MM.1S (cell line): Measurements from ENCODE around the gene POLR3F.
A peak's percentile ranks its signal among the peaks of the same experiment; 100 is the strongest.

Source experiments
- DNase-seq: peaks from one replicate; pipeline ENCODE4 v3.0.0-alpha.2; 2015
- H2AFZ ChIP-seq: fragments of 300-600 bp; sonication (generic); 2 replicates; pipeline ENCODE4 v1.6.0; 2016; ENCODE audit warnings: antibody characterized with exemption, low read length
- H3F3A ChIP-seq: fragments of 300-600 bp; sonication (generic); 2 replicates; pipeline ENCODE4 v1.6.1; 2016; ENCODE audit warnings: mild to moderate bottlenecking, antibody characterized with exemption, low read length, moderate library complexity, mixed read lengths; ENCODE audit not compliant: insufficient read depth
- H3K27ac ChIP-seq: fragments of 300-600 bp; sonication (generic); 2 replicates; pipeline ENCODE4 v1.5.1; 2016; ENCODE audit warnings: mild to moderate bottlenecking, low read length
- H3K27me3 ChIP-seq: fragments of 300-600 bp; sonication (generic); replicated peaks from 2 replicates; pipeline ENCODE4 v1.6.0; 2016; ENCODE audit warnings: low read length; ENCODE audit not compliant: insufficient read depth
- H3K36me3 ChIP-seq: fragments of 300-600 bp; sonication (generic); replicated peaks from 2 replicates; pipeline ENCODE4 v1.6.1; 2016; ENCODE audit warnings: mild to moderate bottlenecking, low read length, mixed read lengths; ENCODE audit not compliant: insufficient read depth
- H3K4me1 ChIP-seq: fragments of 300-600 bp; sonication (generic); 2 replicates; pipeline ENCODE4 v1.6.1; 2016; ENCODE audit warnings: low read length, mixed read lengths
- H3K4me2 ChIP-seq: fragments of 300-600 bp; sonication (generic); 2 replicates; pipeline ENCODE4 v1.6.0; 2016; ENCODE audit warnings: low read depth, low read length
- H3K4me3 ChIP-seq: fragments of 300-600 bp; sonication (generic); 2 replicates; pipeline ENCODE4 v1.5.1; 2016; ENCODE audit warnings: low read length, mixed read lengths
- H3K79me2 ChIP-seq: fragments of 300-600 bp; sonication (generic); 2 replicates; pipeline ENCODE4 v1.6.1; 2016; ENCODE audit warnings: mixed run types, low read length, mixed read lengths
- H3K9ac ChIP-seq: fragments of 300-600 bp; sonication (generic); 2 replicates; pipeline ENCODE4 v1.6.1; 2016; ENCODE audit warnings: low read length, mixed read lengths
- H3K9me2 ChIP-seq: fragments of 300-600 bp; sonication (generic); replicated peaks from 2 replicates; pipeline ENCODE4 v1.6.1; 2016; ENCODE audit warnings: mild to moderate bottlenecking, low read length, mixed read lengths; ENCODE audit not compliant: insufficient read depth
- H3K9me3 ChIP-seq: fragments of 300-600 bp; sonication (generic); replicated peaks from 2 replicates; pipeline ENCODE4 v1.6.1; 2016; ENCODE audit warnings: mild to moderate bottlenecking, low read length, mixed read lengths; ENCODE audit not compliant: insufficient read depth
- H4K20me1 ChIP-seq: fragments of 300-600 bp; sonication (generic); 2 replicates; pipeline ENCODE4 v1.6.1; 2016; ENCODE audit warnings: mild to moderate bottlenecking, low read length, moderate library complexity, mixed read lengths; ENCODE audit not compliant: insufficient read depth
- CTCF ChIP-seq: fragments of 300-600 bp; sonication (generic); IDR thresholded peaks from 2 replicates; pipeline ENCODE4 v1.5.1; 2016; ENCODE audit warnings: antibody characterized with exemption, low read length, mixed read lengths
- EZH2 ChIP-seq: fragments of 300-600 bp; sonication (generic); optimal IDR thresholded peaks from 2 replicates; pipeline ENCODE3; 2017; ENCODE audit warnings: low read depth, mild to moderate bottlenecking, antibody characterized with exemption, low read length, mixed read lengths
- EZH2phosphoT487 ChIP-seq: fragments of 300-600 bp; sonication (generic); IDR thresholded peaks from 2 replicates; pipeline ENCODE4 v1.6.1; 2018; ENCODE audit warnings: antibody characterized with exemption, low read length

POLR3F gene

DNA sequence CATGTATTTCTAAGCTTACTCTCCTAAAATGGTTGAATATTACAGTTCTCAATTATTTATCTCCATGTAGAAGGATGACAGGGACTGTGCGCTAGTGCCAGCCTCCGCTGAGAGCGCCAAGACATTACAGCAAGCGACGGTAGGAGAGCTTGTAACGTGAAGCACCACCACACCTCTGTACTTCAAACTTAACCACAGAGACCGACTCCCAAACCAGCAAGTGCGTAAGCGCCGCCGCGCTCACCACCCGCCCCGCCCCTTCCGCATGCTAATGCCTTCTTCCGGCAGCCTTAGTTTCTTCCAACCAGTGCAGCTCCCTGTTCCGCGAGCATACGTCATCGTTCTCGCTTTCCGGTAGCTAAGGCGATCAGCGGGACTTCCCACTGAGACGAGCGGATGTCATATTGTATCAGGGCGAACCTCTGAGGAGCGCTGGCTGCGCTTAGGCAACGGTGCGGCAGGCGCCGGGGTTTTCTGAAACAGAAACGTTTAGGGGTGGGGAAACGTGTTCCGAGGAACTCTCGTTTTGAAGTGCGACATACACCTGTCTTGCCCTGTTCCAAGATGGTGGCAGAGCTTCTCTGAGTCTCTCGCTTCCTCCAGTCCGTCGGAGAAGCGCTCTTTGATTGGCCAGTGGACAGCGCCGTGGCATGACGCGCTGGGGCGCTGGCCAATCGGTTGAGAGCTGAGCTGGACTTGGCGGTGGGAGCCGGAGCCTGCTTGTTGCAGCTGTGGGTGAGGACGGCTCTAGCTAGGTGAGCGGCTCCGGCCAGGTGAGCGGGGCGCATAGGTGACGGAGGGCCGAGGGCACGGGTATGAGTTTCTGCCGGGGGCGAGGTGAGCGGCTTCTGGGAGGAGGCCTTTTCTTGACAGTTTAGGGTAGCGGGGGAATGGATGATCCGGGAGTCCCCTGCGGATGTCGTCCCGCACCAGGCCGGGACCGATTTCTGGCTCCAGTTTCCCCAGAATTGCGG, 40.3 kb downstream of the POLR3F start, which contains the start of gene SEC23B:
Gene SEC23B (plus strand): TSS at position 723 of the 974 bp plus-strand sequence. CDS start 2,896 bp downstream, outside the sequence.
- H3K4me3 ChIP-seq = peak within 1 kb of the TSS; percentile 97
- TF ChIP-seq EZH2 = no peak
- no peaks in the 10 kb centered on the region for H3K9me3 ChIP-seq
- H3K9ac ChIP-seq = peak within 1 kb of the TSS; percentile 97
- peak within 1 kb of the TSS; percentile 67 for H2AFZ ChIP-seq
- no peaks in the 10 kb centered on the region for H4K20me1 ChIP-seq
- no peaks in the 10 kb centered on the region; the same call in 1 of the 2 replicates for H3K36me3 ChIP-seq
- peaks cover 20% of the 10 kb centered on the region; the same call in 1 of the 2 replicates for H3K4me1 ChIP-seq
- H3F3A ChIP-seq = peaks cover 6% of the 10 kb centered on the region
- H3K27me3 ChIP-seq = no peaks in the 10 kb centered on the region
- peak within 1 kb of the TSS; percentile 76 for H3K4me2 ChIP-seq
- DNase-seq = peak; percentile 98
- peaks cover 40% of the 10 kb centered on the region for H3K79me2 ChIP-seq
- peak within 1 kb of the TSS; percentile 98 for H3K27ac ChIP-seq
- H3K9me2 ChIP-seq = no peaks in the 10 kb centered on the region

GRCh38 chr20:18511571-18511970, 44.4 kb downstream of the POLR3F start:
- H3F3A ChIP-seq = peaks cover 6% of the 10 kb centered on the region
- no peak for DNase-seq
- H3K27ac ChIP-seq = no peak overlapping the region
- H3K4me1 ChIP-seq = peaks cover 20% of the 10 kb centered on the region; the same call in 1 of the 2 replicates
- peaks cover 62% of the 10 kb centered on the region for H3K79me2 ChIP-seq
- H3K9ac ChIP-seq = no peak overlapping the region
- TF ChIP-seq EZH2phosphoT487 (no peak), EZH2 (no peak), CTCF (no peak)
- no peaks in the 10 kb centered on the region for H3K27me3 ChIP-seq
- no peak overlapping the region for H3K4me2 ChIP-seq
- no peak overlapping the region for H3K4me3 ChIP-seq
- H2AFZ ChIP-seq = no peak overlapping the region
- H3K36me3 ChIP-seq = no peaks in the 10 kb centered on the region; the same call in none of the 2 replicates
- no peaks in the 10 kb centered on the region for H3K9me3 ChIP-seq
- H3K9me2 ChIP-seq = no peaks in the 10 kb centered on the region
- no peaks in the 10 kb centered on the region for H4K20me1 ChIP-seq

DNA sequence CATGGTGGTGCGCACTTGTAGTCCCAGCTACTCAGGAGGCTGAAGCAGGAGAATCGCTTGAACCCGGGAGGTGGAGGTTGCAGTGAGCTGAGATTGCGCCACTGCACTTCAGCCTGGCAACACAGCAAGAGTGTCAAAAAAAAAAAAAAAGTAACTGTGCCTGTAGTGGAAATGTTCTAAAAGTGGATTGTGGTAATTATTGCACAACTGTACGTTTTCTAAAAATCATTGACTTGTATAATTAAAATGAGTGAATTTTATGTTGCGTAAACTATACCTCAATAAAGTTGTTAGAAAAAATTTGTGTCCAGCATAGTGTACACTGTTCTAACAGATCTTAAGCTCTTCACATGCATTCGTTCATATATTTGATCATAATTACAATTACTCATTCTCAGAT, 46.0 kb downstream of the POLR3F start:
- DNase-seq = no peak
- H2AFZ ChIP-seq = no peak overlapping the region
- H3K9ac ChIP-seq = no peak overlapping the region
- H3K9me3 ChIP-seq = no peaks in the 10 kb centered on the region
- no peaks in the 10 kb centered on the region; the same call in none of the 2 replicates for H3K36me3 ChIP-seq
- H3K9me2 ChIP-seq = no peaks in the 10 kb centered on the region
- no peak overlapping the region for H3K4me2 ChIP-seq
- H4K20me1 ChIP-seq = no peaks in the 10 kb centered on the region
- peaks cover 16% of the 10 kb centered on the region; the same call in 1 of the 2 replicates for H3K4me1 ChIP-seq
- no peaks in the 10 kb centered on the region for H3F3A ChIP-seq
- TF ChIP-seq EZH2phosphoT487 = no peak
- H3K27me3 ChIP-seq = no peaks in the 10 kb centered on the region
- no peak overlapping the region for H3K27ac ChIP-seq
- H3K4me3 ChIP-seq = no peak overlapping the region
- H3K79me2 ChIP-seq = peaks cover 70% of the 10 kb centered on the region

GRCh38 chr20:18514127-18514526, 46.9 kb downstream of the POLR3F start:
- Histone ChIP-seq H3K4me1 (peaks cover 13% of the 10 kb centered on the region; the same call in 1 of the 2 replicates), H3K9ac (no peak overlapping the region), H3K27ac (no peak overlapping the region), H3K27me3 (no peaks in the 10 kb centered on the region), H3K4me3 (no peak overlapping the region), H3K9me2 (no peaks in the 10 kb centered on the region), H3K79me2 (peaks cover 66% of the 10 kb centered on the region), H3K36me3 (no peaks in the 10 kb centered on the region; the same call in none of the 2 replicates), H3K4me2 (no peak overlapping the region), H3K9me3 (no peaks in the 10 kb centered on the region), H2AFZ (no peak overlapping the region), H4K20me1 (no peaks in the 10 kb centered on the region), H3F3A (no peaks in the 10 kb centered on the region)
- TF ChIP-seq CTCF = no peak
- no peak for TF ChIP-seq EZH2phosphoT487
- no peak for TF ChIP-seq EZH2
- DNase-seq = no peak
